ENCODE data around the gene ZNF608. TPM values are rescaled to one million over a fixed set of nuclear protein-coding genes. Genes with fewer than 3 reads are reported as not detected.

The ZNF608 gene
- total and polyA plus RNA-seq, 4 donors = 4.3 to 13.2 (median 8.0) TPM

DNA sequence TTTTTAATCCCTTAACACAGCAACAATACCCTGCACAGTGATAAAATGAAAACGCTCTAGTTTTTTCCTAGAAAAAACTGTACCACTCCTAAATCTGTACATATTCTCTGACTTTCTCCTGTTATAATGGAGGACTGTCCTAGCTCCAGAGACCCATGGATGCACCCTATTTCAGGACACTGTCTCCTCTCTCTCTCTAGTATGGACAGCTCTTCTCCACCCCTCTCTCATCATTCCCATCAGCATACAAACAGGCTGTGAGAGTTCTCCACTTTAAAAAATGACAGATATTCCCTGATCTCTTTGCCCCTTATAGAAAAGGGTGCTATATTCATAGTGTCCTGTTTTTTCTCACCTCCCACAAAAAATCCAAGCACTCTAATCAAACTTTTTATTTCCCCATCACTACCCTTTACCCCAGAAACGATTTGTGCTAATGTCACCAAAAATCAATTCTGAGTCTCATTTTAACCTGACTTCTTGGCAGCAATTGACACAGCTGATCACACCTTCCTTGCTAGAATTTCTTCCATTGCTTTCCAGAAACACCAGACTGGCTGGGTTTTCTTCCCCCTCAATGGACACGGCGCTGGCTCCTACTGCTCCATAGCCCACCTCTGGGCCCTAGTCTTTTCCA is 20.7 kb downstream of the ZNF608 start:
- no peaks in the 10 kb centered on the region for H3K9me3 ChIP-seq (ENCODE audit: control insufficient read depth, low read length)
- H3K4me3 ChIP-seq (ENCODE audit: low read length in 2 of 2) = no peak overlapping the region
- ATAC-seq (ENCODE audit: low FRiP score) = no peak
- H3K27me3 ChIP-seq (ENCODE audit: control insufficient read depth in 1 of 2, insufficient read depth in 2 of 2, low read length in 1 of 2) = no peaks in the 10 kb centered on the region
- H3K36me3 ChIP-seq (ENCODE audit: control insufficient read depth in 1 of 2, insufficient read depth in 2 of 2, low read length in 1 of 2) = no peaks in the 10 kb centered on the region
- DNase-seq = no peak
- intact Hi-C loops (cut with DNase I) = no loop called here
- 71 to 73% methylated on average over 4 of the region's 4 CpGs for WGBS, 2 donors
- no peak overlapping the region for H3K27ac ChIP-seq (ENCODE audit: low read depth in 1 of 2, low read length in 2 of 2)
- H3K4me1 ChIP-seq (ENCODE audit: control insufficient read depth in 1 of 2, insufficient read depth in 2 of 2, low read length in 2 of 2) = peaks cover 0 to 2% of the 10 kb centered on the region in 2 donors

DNA sequence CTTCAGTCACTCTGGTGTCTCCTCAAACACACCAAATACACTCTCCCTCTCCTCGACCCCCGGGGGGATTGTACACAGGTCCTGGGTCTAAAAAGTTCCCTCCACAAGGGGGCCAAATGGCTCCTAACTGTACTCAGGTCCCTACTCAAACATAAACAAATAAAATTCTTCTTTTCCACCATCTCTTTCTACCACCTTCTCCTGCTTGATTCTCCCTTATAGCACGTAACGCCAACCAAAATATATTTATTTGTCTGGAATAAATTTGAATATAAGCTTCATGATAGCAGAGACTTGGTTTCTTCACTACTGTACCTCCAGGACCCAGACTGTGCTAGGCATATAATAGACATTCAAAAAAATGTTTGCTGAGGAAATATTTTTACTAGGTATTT is 21.4 kb downstream of the ZNF608 start:
- DNase-seq (no peak), ATAC-seq (ENCODE audit: low FRiP score) (no peak)
- Histone ChIP-seq H3K4me1 (ENCODE audit: control insufficient read depth in 1 of 2, insufficient read depth in 2 of 2, low read length in 2 of 2) (peaks cover 0 to 2% of the 10 kb centered on the region in 2 donors), H3K9me3 (ENCODE audit: control insufficient read depth, low read length) (no peaks in the 10 kb centered on the region), H3K4me3 (ENCODE audit: low read length in 2 of 2) (no peak overlapping the region), H3K27me3 (ENCODE audit: control insufficient read depth in 1 of 2, insufficient read depth in 2 of 2, low read length in 1 of 2) (no peaks in the 10 kb centered on the region), H3K36me3 (ENCODE audit: control insufficient read depth in 1 of 2, insufficient read depth in 2 of 2, low read length in 1 of 2) (no peaks in the 10 kb centered on the region), H3K27ac (ENCODE audit: low read depth in 1 of 2, low read length in 2 of 2) (no peak overlapping the region)
- intact Hi-C loops (cut with DNase I) = no loop called here
- WGBS, 2 donors = 60 to 61% methylated on average over 4 of the region's 4 CpGs

DNA sequence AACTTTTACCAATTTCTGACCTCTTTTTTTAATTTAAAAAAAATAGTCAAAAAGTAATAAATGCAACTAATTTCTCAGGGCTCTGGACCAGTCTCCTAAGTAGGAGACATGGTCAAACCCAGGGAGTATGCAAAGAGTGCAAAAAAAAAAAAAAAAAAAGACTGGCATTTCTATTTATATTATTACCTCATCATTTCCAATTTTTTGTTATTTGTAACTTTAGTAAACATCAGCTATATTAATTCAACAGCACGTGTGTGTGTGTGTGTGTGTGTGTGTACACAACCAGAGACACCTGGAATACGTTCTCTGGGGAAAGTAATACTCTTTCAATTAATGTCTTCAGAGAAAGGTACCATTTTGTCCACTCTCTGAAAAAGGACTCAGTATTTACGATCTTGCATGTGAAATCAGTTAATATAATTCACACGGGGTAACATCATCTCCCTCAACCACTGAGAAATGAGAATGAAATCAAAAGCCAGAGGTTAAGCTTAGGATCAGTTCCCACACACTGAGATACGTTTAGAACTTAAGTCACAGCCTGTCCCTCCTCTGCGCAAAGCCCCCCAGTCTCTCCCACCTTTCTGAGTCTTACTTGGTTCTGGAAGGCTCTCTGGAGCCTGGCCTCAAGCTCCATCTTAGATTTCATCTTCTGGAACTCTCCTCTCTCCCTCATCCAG is 21.9 kb downstream of the ZNF608 start:
- Histone ChIP-seq H3K27me3 (ENCODE audit: control insufficient read depth in 1 of 2, insufficient read depth in 2 of 2, low read length in 1 of 2) (no peaks in the 10 kb centered on the region), H3K4me3 (ENCODE audit: low read length in 2 of 2) (no peak overlapping the region), H3K36me3 (ENCODE audit: control insufficient read depth in 1 of 2, insufficient read depth in 2 of 2, low read length in 1 of 2) (no peaks in the 10 kb centered on the region), H3K4me1 (ENCODE audit: control insufficient read depth in 1 of 2, insufficient read depth in 2 of 2, low read length in 2 of 2) (peaks cover 0 to 2% of the 10 kb centered on the region in 2 donors), H3K9me3 (ENCODE audit: control insufficient read depth, low read length) (no peaks in the 10 kb centered on the region), H3K27ac (ENCODE audit: low read depth in 1 of 2, low read length in 2 of 2) (no peak overlapping the region)
- 86 to 92% methylated on average over 6 of the region's 6 CpGs for WGBS, 2 donors
- intact Hi-C loops (cut with DNase I) = no loop called here
- no peak for DNase-seq
- no peak for ATAC-seq (ENCODE audit: low FRiP score)

GRCh38 chr5:124721229-124721735 is 25.2 kb downstream of the ZNF608 start:
- Histone ChIP-seq H3K4me1 (ENCODE audit: control insufficient read depth in 1 of 2, insufficient read depth in 2 of 2, low read length in 2 of 2) (peaks cover 2 to 4% of the 10 kb centered on the region in 2 donors), H3K9me3 (ENCODE audit: control insufficient read depth, low read length) (no peaks in the 10 kb centered on the region), H3K27me3 (ENCODE audit: control insufficient read depth in 1 of 2, insufficient read depth in 2 of 2, low read length in 1 of 2) (no peaks in the 10 kb centered on the region), H3K36me3 (ENCODE audit: control insufficient read depth in 1 of 2, insufficient read depth in 2 of 2, low read length in 1 of 2) (no peaks in the 10 kb centered on the region), H3K27ac (ENCODE audit: low read depth in 1 of 2, low read length in 2 of 2) (no peak overlapping the region), H3K4me3 (ENCODE audit: low read length in 2 of 2) (no peak overlapping the region)
- DNase-seq (no peak), ATAC-seq (ENCODE audit: low FRiP score) (no peak)
- WGBS, 2 donors = 90% methylated on average over 8 of the region's 8 CpGs
- intact Hi-C loops (cut with DNase I) = no loop called here

DNA sequence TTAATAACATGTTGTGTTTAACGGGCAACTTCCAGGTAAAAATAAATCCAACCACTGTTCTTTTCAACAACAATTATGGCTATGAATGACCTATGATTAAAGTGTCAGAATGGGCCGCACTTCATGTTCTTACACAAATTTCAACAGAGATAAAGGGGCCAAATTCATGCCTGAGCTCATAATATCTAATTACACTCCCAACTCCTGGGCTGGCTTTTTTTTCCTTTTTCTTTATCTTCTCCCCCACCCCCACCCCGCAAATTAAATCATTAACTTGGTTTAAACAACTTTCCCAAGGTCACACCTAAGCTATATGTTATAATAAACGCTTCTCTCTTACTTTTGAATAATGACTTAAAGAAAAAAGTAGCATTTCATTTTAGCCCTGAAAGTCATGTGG is 25.8 kb downstream of the ZNF608 start:
- WGBS, 2 donors = 89 to 94% methylated on average over 4 of the region's 4 CpGs
- no peak for DNase-seq
- H3K27ac ChIP-seq (ENCODE audit: low read depth in 1 of 2, low read length in 2 of 2) = no peak overlapping the region
- H3K4me1 ChIP-seq (ENCODE audit: control insufficient read depth in 1 of 2, insufficient read depth in 2 of 2, low read length in 2 of 2) = peaks cover 2 to 4% of the 10 kb centered on the region in 2 donors
- intact Hi-C loops (cut with DNase I) = no loop called here
- no peaks in the 10 kb centered on the region for H3K27me3 ChIP-seq (ENCODE audit: control insufficient read depth in 1 of 2, insufficient read depth in 2 of 2, low read length in 1 of 2)
- no peak for ATAC-seq (ENCODE audit: low FRiP score)
- H3K9me3 ChIP-seq (ENCODE audit: control insufficient read depth, low read length) = no peaks in the 10 kb centered on the region
- no peak overlapping the region for H3K4me3 ChIP-seq (ENCODE audit: low read length in 2 of 2)
- H3K36me3 ChIP-seq (ENCODE audit: control insufficient read depth in 1 of 2, insufficient read depth in 2 of 2, low read length in 1 of 2) = no peaks in the 10 kb centered on the region

- intact Hi-C loops (cut with DNase I) = no loop called here
- H3K36me3 ChIP-seq (ENCODE audit: control insufficient read depth in 1 of 2, insufficient read depth in 2 of 2, low read length in 1 of 2) = no peaks in the 10 kb centered on the region
- H3K27me3 ChIP-seq (ENCODE audit: control insufficient read depth in 1 of 2, insufficient read depth in 2 of 2, low read length in 1 of 2) = no peaks in the 10 kb centered on the region
- 80 to 88% methylated on average over 4 of the region's 4 CpGs for WGBS, 2 donors
- no peak for DNase-seq
- no peak overlapping the region for H3K27ac ChIP-seq (ENCODE audit: low read depth in 1 of 2, low read length in 2 of 2)
- H3K9me3 ChIP-seq (ENCODE audit: control insufficient read depth, low read length) = no peaks in the 10 kb centered on the region
- no peak for ATAC-seq (ENCODE audit: low FRiP score)
- H3K4me1 ChIP-seq (ENCODE audit: control insufficient read depth in 1 of 2, insufficient read depth in 2 of 2, low read length in 2 of 2) = peaks cover 2 to 4% of the 10 kb centered on the region in 2 donors
- no peak overlapping the region for H3K4me3 ChIP-seq (ENCODE audit: low read length in 2 of 2)
These were observed 27.1 kb downstream of the ZNF608 start for GRCh38 chr5:124719113-124719967.

DNA sequence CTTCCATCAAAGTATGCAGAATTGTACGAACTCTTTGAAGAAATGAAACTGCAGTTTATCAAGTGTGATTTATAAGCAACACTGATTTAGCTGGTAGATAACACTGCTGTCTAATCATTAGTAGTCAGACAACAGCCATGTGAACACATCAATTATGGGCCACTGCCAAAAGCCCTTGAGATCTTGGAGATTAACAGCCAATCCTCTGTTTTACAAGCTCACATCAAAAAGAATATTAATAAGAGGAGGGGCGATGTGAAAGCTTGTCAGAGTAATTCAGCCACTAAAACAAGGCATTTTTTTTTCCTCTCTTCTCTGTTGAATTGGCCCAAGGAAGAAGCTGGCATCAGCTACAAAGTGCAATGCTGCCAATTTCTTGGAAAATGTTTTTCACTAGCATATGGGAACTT is 28.1 kb downstream of the ZNF608 start:
- WGBS, 2 donors = 6 to 7% methylated on average over 2 of the region's 2 CpGs
- peaks cover 2 to 4% of the 10 kb centered on the region in 2 donors for H3K4me1 ChIP-seq (ENCODE audit: control insufficient read depth in 1 of 2, insufficient read depth in 2 of 2, low read length in 2 of 2)
- no peaks in the 10 kb centered on the region for H3K9me3 ChIP-seq (ENCODE audit: control insufficient read depth, low read length)
- H3K27ac ChIP-seq (ENCODE audit: low read depth in 1 of 2, low read length in 2 of 2) = no peak overlapping the region
- no peak for ATAC-seq (ENCODE audit: low FRiP score)
- no peak overlapping the region for H3K4me3 ChIP-seq (ENCODE audit: low read length in 2 of 2)
- no peaks in the 10 kb centered on the region for H3K27me3 ChIP-seq (ENCODE audit: control insufficient read depth in 1 of 2, insufficient read depth in 2 of 2, low read length in 1 of 2)
- no peaks in the 10 kb centered on the region for H3K36me3 ChIP-seq (ENCODE audit: control insufficient read depth in 1 of 2, insufficient read depth in 2 of 2, low read length in 1 of 2)
- intact Hi-C loops (cut with DNase I) = no loop called here
- DNase-seq = no peak

DNA sequence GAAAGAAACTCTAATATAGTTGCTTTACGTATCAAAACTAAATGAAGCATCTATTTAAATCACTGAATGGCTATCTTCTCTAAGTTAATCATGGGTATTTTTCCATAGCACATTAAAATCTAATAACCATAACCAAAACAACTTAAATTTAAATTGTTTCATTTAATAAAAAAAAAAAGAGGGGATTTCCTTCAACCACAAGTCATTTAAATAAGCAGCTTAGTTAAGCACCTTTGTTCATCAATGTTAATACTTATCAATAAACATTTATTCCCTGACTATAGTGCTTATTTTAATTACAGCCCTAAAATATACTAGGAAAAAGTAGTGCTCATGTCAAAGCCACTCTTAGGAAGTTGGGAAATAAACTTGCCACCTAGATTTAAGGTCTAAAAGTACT is 30.3 kb downstream of the ZNF608 start:
- DNase-seq (no peak), ATAC-seq (ENCODE audit: low FRiP score) (no peak)
- H3K9me3 ChIP-seq (ENCODE audit: control insufficient read depth, low read length) = no peaks in the 10 kb centered on the region
- H3K4me3 ChIP-seq (ENCODE audit: low read length in 2 of 2) = no peak overlapping the region
- intact Hi-C loops (cut with DNase I) = no loop called here
- H3K36me3 ChIP-seq (ENCODE audit: control insufficient read depth in 1 of 2, insufficient read depth in 2 of 2, low read length in 1 of 2) = no peaks in the 10 kb centered on the region
- H3K27me3 ChIP-seq (ENCODE audit: control insufficient read depth in 1 of 2, insufficient read depth in 2 of 2, low read length in 1 of 2) = no peaks in the 10 kb centered on the region
- WGBS, 2 donors = 98 to 100% methylated on average over 1 of the region's 1 CpG
- H3K27ac ChIP-seq (ENCODE audit: low read depth in 1 of 2, low read length in 2 of 2) = no peak overlapping the region
- H3K4me1 ChIP-seq (ENCODE audit: control insufficient read depth in 1 of 2, insufficient read depth in 2 of 2, low read length in 2 of 2) = peaks cover 0 to 4% of the 10 kb centered on the region in 2 donors
